IMR-90 (cell line): Measurements from ENCODE around the gene STYXL1. TPM values are rescaled to one million over a fixed set of nuclear protein-coding genes. Genes with fewer than 3 reads are reported as not detected.
A peak's percentile ranks its signal among the peaks of the same experiment; 100 is the strongest.

ENCODE experiments used
- ATAC-seq: fragments of 200-7000 bp; cut with Tn5 transposase; 2 replicates; pipeline ENCODE4 v1.9.1; 2020; ENCODE audit warnings: low read depth, mild to moderate bottlenecking, moderate library complexity
- BruUV-seq: library from RNA; stranded (reverse); fragments of 400-500 nt; replicated peaks from 2 replicates; lab custom pipeline; 2021; lab: Mats Ljungman, UMichigan
- CTCF ChIA-PET: fragments of 300-600 bp; formaldehyde crosslinking; extraction: SDS; loops from one replicate; lab custom pipeline; 2021; ENCODE audit warnings: antibody characterized with exemption; lab: Yijun Ruan, JAX
- POLR2A ChIA-PET: fragments of 300-600 bp; sonication (Branson Sonifier 250); formaldehyde crosslinking; loops from one replicate; lab custom pipeline; 2022; ENCODE audit warnings: antibody characterized with exemption; ENCODE audit not compliant: unreplicated experiment; lab: Charles Lee
- DNase-seq: peaks from one replicate; pipeline ENCODE4 v3.0.0; 2013
- H2AFZ ChIP-seq: replicated peaks from 2 replicates; pipeline ENCODE3; 2013; ENCODE audit warnings: low read length, mild to moderate bottlenecking; ENCODE audit not compliant: poor library complexity
- H2AK5ac ChIP-seq: 2 replicates; pipeline ENCODE4 v1.6.1; 2013; ENCODE audit warnings: low read depth, low read length, inconsistent platforms
- H2AK9ac ChIP-seq: replicated peaks from 2 replicates; pipeline ENCODE3; 2013; ENCODE audit warnings: mild to moderate bottlenecking, low read depth, low read length, moderate library complexity; ENCODE audit not compliant: poor library complexity
- H2BK120ac ChIP-seq: 2 replicates; pipeline ENCODE4 v1.6.1; 2013; ENCODE audit warnings: low read depth, low read length, inconsistent platforms
- H2BK15ac ChIP-seq: 3 replicates; pipeline ENCODE4 v1.6.1; 2013; ENCODE audit warnings: low read depth, low read length, inconsistent platforms
- H2BK20ac ChIP-seq: 2 replicates; pipeline ENCODE4 v1.6.1; 2013; ENCODE audit warnings: low read depth, mild to moderate bottlenecking, inconsistent platforms, low read length, moderate library complexity
- H2BK5ac ChIP-seq: 2 replicates; pipeline ENCODE4 v1.6.1; 2013; ENCODE audit warnings: mild to moderate bottlenecking, low read depth, low read length, inconsistent platforms; ENCODE audit not compliant: poor library complexity, severe bottlenecking
- H3K14ac ChIP-seq: replicated peaks from 2 replicates; pipeline ENCODE4 v1.6.1; 2013; ENCODE audit warnings: low read depth, low read length, inconsistent platforms
- H3K18ac ChIP-seq: 2 replicates; pipeline ENCODE4 v1.6.1; 2013; ENCODE audit warnings: low read depth, low read length, control low read depth
- H3K23ac ChIP-seq: 2 replicates; pipeline ENCODE4 v1.6.1; 2013; ENCODE audit warnings: low read depth, low read length, inconsistent platforms
- H3K27ac ChIP-seq: 2 replicates; pipeline ENCODE4 v1.5.1; 2013; ENCODE audit warnings: mild to moderate bottlenecking, control low read depth, low read length; ENCODE audit not compliant: insufficient read depth
- H3K27me3 ChIP-seq: 2 replicates; pipeline ENCODE4 v1.6.1; 2013; ENCODE audit warnings: low read length; ENCODE audit not compliant: control insufficient read depth, insufficient read depth
- H3K36me3 ChIP-seq: 2 replicates; pipeline ENCODE4 v1.6.1; 2013; ENCODE audit warnings: low read length, mixed read lengths; ENCODE audit not compliant: control insufficient read depth, insufficient read depth
- H3K4ac ChIP-seq: 2 replicates; pipeline ENCODE4 v1.6.1; 2013; ENCODE audit warnings: low read depth, low read length, inconsistent platforms
- H3K4me1 ChIP-seq: 2 replicates; pipeline ENCODE4 v1.6.1; 2013; ENCODE audit warnings: low read length, mixed read lengths; ENCODE audit not compliant: control insufficient read depth, insufficient read depth
- H3K4me2 ChIP-seq: 2 replicates; pipeline ENCODE4 v1.6.1; 2013; ENCODE audit warnings: low read depth, mild to moderate bottlenecking, control low read depth, low read length, moderate library complexity
- H3K4me3 ChIP-seq: 2 replicates; pipeline ENCODE4 v1.5.1; 2013; ENCODE audit warnings: low read depth, mild to moderate bottlenecking, control low read depth, low read length, moderate library complexity; ENCODE audit not compliant: insufficient read depth
- H3K56ac ChIP-seq: 2 replicates; pipeline ENCODE4 v1.6.1; 2013; ENCODE audit warnings: low read length, inconsistent platforms; ENCODE audit not compliant: insufficient read depth; ENCODE audit errors: extremely low read depth
- H3K79me1 ChIP-seq, 2 experiments: 2 replicates each; pipeline ENCODE4 v1.6.1; 2013; ENCODE audit warnings: low read length in 2 of 2, inconsistent platforms in 1 of 2, low read depth in 1 of 2
- H3K9ac ChIP-seq: 2 replicates; pipeline ENCODE4 v1.6.1; 2013; ENCODE audit warnings: low read depth, low read length, control low read depth
- H3K9me1 ChIP-seq: 2 replicates; pipeline ENCODE4 v1.6.1; 2013; ENCODE audit warnings: low read length, inconsistent platforms; ENCODE audit not compliant: insufficient read depth
- H3K9me3 ChIP-seq: 2 replicates; pipeline ENCODE4 v1.6.1; 2013; ENCODE audit warnings: low read length; ENCODE audit not compliant: control insufficient read depth, insufficient read depth
- H4K20me1 ChIP-seq: 2 replicates; pipeline ENCODE4 v1.6.1; 2013; ENCODE audit warnings: low read length, inconsistent platforms; ENCODE audit not compliant: insufficient read depth
- H4K5ac ChIP-seq: 2 replicates; pipeline ENCODE4 v1.6.1; 2013; ENCODE audit warnings: mild to moderate bottlenecking, low read depth, low read length, control low read depth
- H4K8ac ChIP-seq, 2 experiments: 2 replicates each; pipeline ENCODE4 v1.6.1; 2013; ENCODE audit warnings: low read depth in 2 of 2, low read length in 2 of 2, control low read depth in 1 of 2, inconsistent platforms in 1 of 2
- H4K91ac ChIP-seq: 2 replicates; pipeline ENCODE4 v1.6.1; 2013; ENCODE audit warnings: low read depth, low read length, inconsistent platforms; ENCODE audit not compliant: insufficient read depth
- BHLHE40 ChIP-seq: fragments of 150-350 bp; IDR thresholded peaks from 2 replicates; pipeline ENCODE4 v1.6.1; 2016; ENCODE audit warnings: mild to moderate bottlenecking, low read depth, low read length
- POLR2A ChIP-seq: IDR thresholded peaks from 2 replicates; pipeline ENCODE4 v1.6.1; 2012; ENCODE audit warnings: mild to moderate bottlenecking, low read depth, low read length
- WGBS, 2 experiments: methylation state at CpG; one replicate each; pipeline versions ENCODE4 v1.1.5 to v1.1.7; 2013; ENCODE audit warnings: missing lambda C conversion rate in 2 of 2; ENCODE audit not compliant: insufficient read length in 1 of 2; ENCODE audit errors: extremely low coverage in 2 of 2; 5-methylcytosine and 5-hydroxymethylcytosine counted together
- dilution Hi-C: fragments of 300-500 bp; cut with HindIII; formaldehyde crosslinking; loops from one replicate; pipeline ENCODE4 v1.14.3; 2018; ENCODE audit warnings: low sequenced_read_pairs; ENCODE audit not compliant: unreplicated experiment
- in situ Hi-C: fragments of 300-500 bp; cut with MboI; formaldehyde crosslinking; loops from 3 replicates; pipeline ENCODE4 v1.14.3; 2019; ENCODE audit warnings: low sequenced_read_pairs, inconsistent platforms, mixed read lengths
- intact Hi-C: fragments of 100-400 bp; cut with micrococcal nuclease; formaldehyde crosslinking; loops from 2 replicates; pipeline ENCODE4 v1.10.0; 2022
- polyA plus RNA-seq, 3 experiments: library from polyadenylated mRNA; depleted of rRNA; stranded (reverse); fragments of >200 nt; gene quantifications; 2 replicates each; pipeline ENCODE4 v1.2.3, GENCODE V29; 2012; ENCODE audit warnings: low replicate concordance in 1 of 3
- total RNA-seq: library from RNA; depleted of rRNA; stranded (reverse); fragments of >200 nt; gene quantifications from 2 replicates; pipeline ENCODE4 v1.2.3, GENCODE V29; 2012

Gene STYXL1
- total and polyA plus RNA-seq, 2 of the 4 experiments (the other 2 are of a cell fraction) = 66.1 to 73.8 TPM

GRCh38 chr7:76048668-76048988 lies 828 bp upstream of the STYXL1 start:
- Histone ChIP-seq H2BK5ac (peak overlapping the region; percentile 94), H4K20me1 (peaks cover 43% of the 10 kb centered on the region), H3K56ac (peak overlapping the region; percentile 91), H4K91ac (peak overlapping the region; percentile 66; the same call in 1 of the 2 replicates), H3K36me3 (peaks cover 2% of the 10 kb centered on the region), H3K4me3 (peak overlapping the region; percentile 77), H3K9me1 (peaks cover 23% of the 10 kb centered on the region), H2BK20ac (no peak overlapping the region), H4K5ac (peak overlapping the region; percentile 90), H2BK120ac (peak overlapping the region; percentile 65; the same call in 1 of the 2 replicates), H3K18ac (peak overlapping the region; percentile 77; the same call in 1 of the 2 replicates), H3K79me1 (peaks cover 27 to 91% of the 10 kb centered on the region in 2 experiments), H3K9me3 (no peaks in the 10 kb centered on the region), H3K27ac (peak overlapping the region; percentile 84), H3K14ac (peak overlapping the region; percentile 86), H2AFZ (peak overlapping the region; percentile 98), H2AK5ac (peak overlapping the region; percentile 48), H3K9ac (peak overlapping the region; percentile 95), H3K4me2 (peak overlapping the region; percentile 96), H4K8ac (peak overlapping the region; percentile 5 to 76), H3K27me3 (no peaks in the 10 kb centered on the region), H3K4me1 (peaks cover 7% of the 10 kb centered on the region), H3K23ac (peak overlapping the region; percentile 88), H3K4ac (peak overlapping the region; percentile 95), H2AK9ac (peak overlapping the region; percentile 99), H2BK15ac (no peak overlapping the region)
- intact Hi-C loops (no loop called here), in situ Hi-C loops (loop anchor here (25.0 kb wide), 1 partner anchor 511 kb away; no protein-coding TSS in a partner anchor), dilution Hi-C loops (no loop called here)
- peak; percentile 55 for TF ChIP-seq POLR2A
- TF ChIP-seq BHLHE40 = no peak
- DNase-seq (no peak), ATAC-seq (no peak)
- POLR2A ChIA-PET = interaction anchor here (0.6 kb wide), 1 partner anchor 172 kb away, joined by 14 read pairs; no protein-coding TSS in a partner anchor
- WGBS, 2 experiments = 0% methylated on average over 2 of the region's 9 CpGs; no CpG with 5 or more reads in 1 of the 2 experiments
- BruUV-seq = no TSS peak
- CTCF ChIA-PET = no interaction called here
